IPS-18c (cell line): ENCODE results near the gene NRG3.
"Not testable (repeated sequence)": the region's sequence is repeated elsewhere in the genome, so short reads cannot be mapped to it uniquely, and the experiment has no call there.

Experiments
- H3K4me3 ChIP-seq: 2 replicates; pipeline ENCODE4 v1.7.0; 2013; ENCODE audit warnings: low read depth, mild to moderate bottlenecking, low read length, moderate library complexity; ENCODE audit not compliant: insufficient read depth
- H3K9me3 ChIP-seq: one replicate; pipeline ENCODE4 v1.6.1; 2013; ENCODE audit warnings: mild to moderate bottlenecking, low read length, moderate library complexity; ENCODE audit not compliant: control insufficient read depth, insufficient read depth

NRG3 gene

DNA sequence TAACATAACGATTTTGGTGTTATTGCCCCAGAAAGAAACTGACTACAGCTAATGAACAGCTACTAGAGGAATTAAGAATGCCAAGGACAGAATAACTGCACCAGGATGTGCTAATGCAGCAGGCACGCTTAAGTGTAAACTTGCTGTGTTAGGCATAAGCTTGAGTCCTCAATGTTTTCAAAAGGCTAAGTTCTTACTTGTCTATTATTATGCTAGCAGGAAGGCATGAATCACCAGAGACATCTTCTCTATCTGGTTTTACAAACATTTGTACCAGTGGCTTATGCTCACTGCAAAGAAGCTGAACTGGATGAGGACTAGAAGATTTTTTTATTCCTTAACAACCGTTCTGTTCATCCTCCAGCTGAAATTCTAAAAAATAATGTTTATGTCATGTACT lies 1035.3 kb downstream of the NRG3 start:
- Histone ChIP-seq H3K4me3 (no peak overlapping the region), H3K9me3 (no peaks in the 10 kb centered on the region)

DNA sequence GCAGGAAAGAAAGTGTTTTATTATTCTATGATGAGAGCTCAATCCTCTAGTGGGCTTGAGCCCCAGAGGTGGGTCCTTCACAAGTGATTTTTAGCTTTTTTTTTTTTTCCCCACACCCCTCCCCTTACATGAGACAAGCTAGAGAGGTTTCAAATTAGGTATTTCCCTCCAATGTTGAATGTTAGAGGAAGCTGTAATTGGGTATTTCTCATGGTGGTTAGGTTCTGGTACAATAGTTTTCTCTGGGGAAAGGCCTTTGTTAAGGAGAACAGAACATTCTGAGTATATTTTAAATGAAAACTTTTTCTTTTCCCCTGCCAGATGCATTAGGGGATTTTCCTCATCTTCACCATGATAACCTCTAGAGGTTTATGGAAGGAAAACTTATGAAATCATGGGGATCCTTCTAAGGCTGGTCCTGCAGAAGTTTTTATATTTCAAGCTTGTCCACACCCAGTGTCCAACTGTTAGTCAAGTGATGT lies 1039.7 kb downstream of the NRG3 start:
- Histone ChIP-seq H3K4me3 (no peak overlapping the region), H3K9me3 (no peaks in the 10 kb centered on the region)

DNA sequence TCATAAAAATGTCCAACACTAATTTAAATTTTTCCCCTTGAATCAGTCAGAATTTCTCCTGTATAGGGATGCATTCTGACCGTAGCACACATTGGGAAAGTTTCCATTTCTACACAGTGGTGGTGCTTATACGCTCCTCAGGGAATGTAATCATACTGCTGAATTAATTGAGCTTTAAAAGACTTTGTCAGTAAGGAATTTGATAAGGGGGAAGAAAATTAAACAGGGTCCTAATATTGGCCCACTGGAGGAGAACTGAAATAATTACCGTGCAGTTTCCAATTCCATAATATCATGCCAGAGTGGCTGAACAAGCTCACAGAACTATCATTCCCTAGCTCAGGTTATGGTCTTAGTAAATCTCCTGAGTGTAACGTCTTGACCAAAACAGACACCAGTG lies 1041.9 kb downstream of the NRG3 start:
- Histone ChIP-seq H3K4me3 (no peak overlapping the region), H3K9me3 (no peaks in the 10 kb centered on the region)

DNA sequence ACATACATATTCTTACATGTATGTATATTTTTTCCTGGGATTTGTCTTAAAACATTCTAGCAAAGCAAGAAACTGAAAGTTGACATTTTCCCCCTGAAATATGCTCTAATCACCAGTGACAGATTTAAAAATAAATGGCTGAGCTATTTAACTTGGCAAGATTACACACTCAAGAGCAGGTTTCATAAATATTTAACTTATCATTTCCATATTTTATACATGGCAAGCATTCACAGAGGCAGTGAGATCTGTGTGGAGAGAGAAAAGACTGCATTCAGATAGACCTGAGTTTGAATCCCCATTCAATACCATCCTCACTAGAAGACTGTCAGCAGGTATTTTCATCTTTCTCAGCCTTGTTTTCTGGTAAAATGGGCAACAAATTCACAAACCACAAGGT lies 1043.0 kb downstream of the NRG3 start:
- Histone ChIP-seq H3K4me3 (no peak overlapping the region), H3K9me3 (no peaks in the 10 kb centered on the region)

DNA sequence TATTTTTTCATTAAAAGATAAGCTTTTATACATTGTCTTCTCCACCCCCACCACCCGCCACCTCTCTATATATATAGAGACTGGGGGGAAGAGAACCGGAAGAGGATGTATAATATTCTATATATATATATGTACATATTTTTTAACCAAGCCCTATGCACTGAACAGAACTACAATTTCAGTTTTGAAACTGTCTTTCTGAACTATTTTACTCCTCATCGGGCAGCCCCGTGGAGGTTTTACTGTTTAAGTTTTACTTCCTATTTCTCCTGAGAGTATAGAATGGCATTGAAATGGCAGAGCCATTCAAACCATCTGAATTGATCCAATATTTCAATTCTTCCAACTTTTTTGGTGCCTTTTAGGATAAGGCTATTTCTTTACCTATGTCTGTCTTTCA lies 1047.1 kb downstream of the NRG3 start:
- no peaks in the 10 kb centered on the region for H3K9me3 ChIP-seq
- no peak overlapping the region for H3K4me3 ChIP-seq

DNA sequence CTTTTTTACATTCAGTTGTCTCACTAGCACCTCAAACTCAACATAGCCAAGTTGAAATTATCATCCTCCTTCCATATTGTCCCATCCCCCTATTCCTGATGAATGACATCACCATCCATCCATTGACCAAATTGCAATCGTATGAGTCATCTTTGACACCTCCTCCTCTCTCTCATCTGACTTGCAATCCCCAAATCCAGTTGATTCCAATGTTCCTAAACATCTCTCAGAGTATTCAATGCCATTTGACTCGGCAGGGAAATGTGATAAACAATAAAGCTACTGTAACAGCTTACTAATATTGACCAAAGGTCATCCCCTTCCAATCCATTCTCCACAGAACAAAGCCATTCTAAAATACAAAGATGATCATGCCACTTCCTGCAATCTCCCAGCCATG lies 1047.8 kb downstream of the NRG3 start:
- H3K4me3 ChIP-seq = no peak overlapping the region

DNA sequence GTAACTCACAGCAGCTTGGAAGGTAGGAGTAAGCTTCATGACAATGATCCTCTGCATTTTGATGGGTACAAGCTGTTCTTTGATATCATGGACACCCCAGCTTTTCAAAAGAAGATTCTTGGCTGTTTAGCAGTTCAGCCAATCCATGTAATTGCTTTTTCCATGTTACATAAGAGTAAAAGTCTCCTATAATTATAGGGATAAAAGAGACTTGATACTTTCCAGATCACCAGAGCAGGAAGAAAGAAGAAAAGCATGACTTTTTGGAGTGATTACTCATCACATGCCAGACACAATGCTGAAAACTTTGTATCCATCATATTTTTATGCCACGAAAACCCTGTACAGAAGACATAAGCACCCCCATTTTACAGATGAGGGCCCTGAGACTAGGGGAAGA lies 1049.7 kb downstream of the NRG3 start:
- no peak overlapping the region for H3K4me3 ChIP-seq
- no peaks in the 10 kb centered on the region for H3K9me3 ChIP-seq

More for the DNA sequence above, 1047.8 kb downstream of the NRG3 start:
- no peaks in the 10 kb centered on the region for H3K9me3 ChIP-seq

DNA sequence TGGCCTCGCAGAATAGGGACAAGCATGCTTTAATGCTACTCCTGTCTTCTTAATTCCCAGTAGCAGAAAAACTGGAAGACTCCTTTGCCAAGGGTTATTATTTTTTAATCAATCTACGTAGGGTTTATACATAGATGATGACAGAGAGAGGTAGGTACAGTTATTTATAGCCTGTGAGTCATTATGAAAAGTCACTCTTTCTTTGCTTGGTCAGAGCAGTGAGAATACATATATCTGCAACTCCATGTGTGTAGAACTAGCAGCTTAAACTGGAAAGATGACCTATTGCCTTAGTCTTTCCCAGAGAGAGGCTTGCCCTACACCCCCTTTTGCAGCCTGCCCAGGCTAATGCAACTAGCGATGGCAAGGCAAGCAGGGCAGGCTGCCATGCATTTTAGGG lies 1050.6 kb downstream of the NRG3 start:
- H3K4me3 ChIP-seq = no peak overlapping the region
- H3K9me3 ChIP-seq = no peaks in the 10 kb centered on the region

DNA sequence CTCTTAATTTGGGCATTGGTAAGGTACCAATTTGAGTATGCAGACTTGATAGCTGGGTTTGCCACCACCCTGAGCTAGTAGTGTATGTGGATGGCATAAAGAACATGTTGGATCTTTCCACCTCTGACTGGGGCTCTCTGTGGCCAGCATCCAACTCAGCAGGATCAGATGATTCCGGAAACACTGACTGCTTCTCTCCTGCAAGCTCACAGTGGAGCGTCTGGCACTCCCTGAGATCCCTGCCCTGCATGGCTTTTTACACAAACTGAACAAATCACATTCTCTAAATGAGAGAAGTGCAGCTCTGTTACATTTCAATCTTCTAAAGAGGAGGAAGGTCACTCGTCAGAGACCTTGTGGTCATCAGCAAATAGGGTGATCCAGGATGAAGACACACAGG lies 1057.5 kb downstream of the NRG3 start:
- H3K9me3 ChIP-seq = no peaks in the 10 kb centered on the region
- no peak overlapping the region for H3K4me3 ChIP-seq

DNA sequence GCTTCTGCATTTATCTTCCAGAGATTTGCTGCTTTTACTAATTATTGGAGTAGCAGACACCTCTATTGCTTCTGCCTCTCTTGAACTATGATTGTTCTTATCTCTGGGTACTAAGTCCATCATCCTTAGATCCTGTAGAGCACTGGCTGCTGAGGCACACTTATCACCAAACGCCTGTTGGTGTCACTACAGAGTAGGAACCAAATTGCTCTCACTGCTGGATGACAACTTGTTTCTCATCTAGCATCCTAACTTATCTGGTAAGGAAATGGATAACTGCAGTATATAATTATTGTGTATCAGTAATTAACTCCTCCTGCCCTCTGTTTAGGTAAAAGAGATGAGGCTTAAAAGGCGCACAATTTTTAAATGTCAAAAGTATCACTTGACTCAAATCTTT lies 1059.4 kb downstream of the NRG3 start:
- H3K9me3 ChIP-seq = no peaks in the 10 kb centered on the region
- no peak overlapping the region for H3K4me3 ChIP-seq

DNA sequence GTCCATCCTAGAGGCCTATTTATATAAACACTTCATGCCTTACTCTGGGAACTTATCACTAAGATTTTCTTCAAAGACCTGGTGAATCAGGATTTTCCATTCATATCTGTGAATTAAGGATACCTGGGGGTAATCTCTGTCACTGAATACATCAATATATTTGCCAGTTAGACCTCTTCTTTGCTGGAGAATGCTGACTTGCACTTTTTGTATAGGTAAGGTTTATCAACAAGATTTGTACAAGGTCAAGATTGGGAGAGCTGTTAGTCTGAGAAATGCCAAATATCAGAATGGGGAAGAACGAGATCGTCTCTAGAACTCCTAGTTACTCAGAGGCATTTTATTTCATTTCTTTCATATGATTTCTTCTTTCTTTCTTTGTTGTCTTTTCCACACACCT lies 1060.0 kb downstream of the NRG3 start:
- Histone ChIP-seq H3K4me3 (no peak overlapping the region), H3K9me3 (no peaks in the 10 kb centered on the region)

DNA sequence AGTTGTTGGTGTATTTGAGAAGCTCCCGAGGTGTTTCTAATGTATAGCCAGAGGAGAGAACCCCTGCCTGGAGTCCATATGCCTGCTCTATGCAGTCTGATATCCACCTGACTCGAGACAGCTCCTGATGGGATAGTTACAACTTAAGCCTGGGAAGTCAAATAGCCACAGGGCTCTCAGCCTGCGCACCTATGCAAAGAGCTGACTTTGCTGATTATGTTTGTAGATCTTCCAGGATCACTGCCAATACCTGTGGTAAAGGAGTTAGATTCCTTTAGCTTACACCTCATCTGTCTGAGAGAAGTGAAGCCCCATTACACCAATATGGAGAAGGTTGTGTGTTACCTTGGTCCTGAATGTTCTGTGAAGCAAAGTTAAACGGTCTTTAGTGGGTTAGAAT lies 1063.3 kb downstream of the NRG3 start:
- Histone ChIP-seq H3K9me3 (no peaks in the 10 kb centered on the region), H3K4me3 (no peak overlapping the region)

DNA sequence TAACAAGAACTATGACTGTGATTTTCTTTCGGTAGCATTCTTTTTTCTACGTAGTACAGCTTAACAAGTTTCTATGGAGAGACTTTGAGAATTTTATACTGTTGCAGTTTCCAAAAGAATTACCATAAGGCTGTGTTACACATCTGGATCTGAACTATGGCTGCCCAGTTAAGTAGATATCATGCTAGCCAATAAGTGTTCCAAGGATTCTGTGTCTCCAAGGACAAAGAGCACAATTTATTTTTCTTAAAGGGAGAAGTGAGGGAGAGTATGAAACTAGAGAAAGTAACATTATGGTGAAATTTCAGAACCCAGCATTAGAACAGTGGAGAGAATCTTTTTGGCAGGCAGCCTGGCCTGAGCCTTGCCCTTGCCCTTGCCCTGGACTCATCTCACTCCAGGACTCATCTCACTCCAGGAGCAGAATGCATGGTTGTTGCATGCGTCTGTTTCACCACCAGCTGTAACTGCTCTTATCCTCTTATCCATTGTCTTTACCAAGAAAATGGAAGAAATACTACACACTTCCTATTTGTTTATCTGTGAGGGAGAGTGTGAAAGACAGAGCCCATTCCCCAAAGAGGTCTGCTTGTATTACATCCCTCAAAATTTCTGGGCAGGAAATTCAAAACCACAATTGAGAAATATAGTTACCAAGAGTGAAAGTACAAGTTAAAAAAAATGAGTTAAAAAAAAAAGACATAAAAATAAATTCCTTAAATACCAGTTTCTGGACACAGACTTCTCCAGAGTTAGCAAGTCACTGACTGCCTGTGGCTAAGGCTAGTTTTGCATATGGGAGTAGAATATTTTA lies 1067.5 kb downstream of the NRG3 start:
- Histone ChIP-seq H3K9me3 (peaks cover 5% of the 10 kb centered on the region), H3K4me3 (no peak overlapping the region)

DNA sequence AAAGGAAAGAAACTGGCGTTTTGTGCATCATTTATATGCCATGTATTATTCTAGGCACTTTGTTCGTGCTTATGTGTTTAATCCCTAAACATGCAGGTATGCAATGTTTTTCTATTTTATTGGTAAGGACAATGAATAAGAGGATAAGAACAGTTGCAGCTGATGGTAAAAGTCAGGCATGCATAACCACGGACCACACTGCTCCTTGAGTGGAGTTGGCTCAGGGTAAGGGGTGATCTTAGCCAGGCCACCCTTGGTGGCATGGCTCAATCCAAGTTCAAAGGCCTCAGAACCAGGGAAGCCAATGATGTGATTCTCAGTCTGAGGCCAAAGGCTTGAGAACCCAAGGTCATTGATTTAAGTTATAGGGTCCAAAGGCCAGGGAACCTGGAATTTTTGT lies 1068.1 kb downstream of the NRG3 start:
- Histone ChIP-seq H3K9me3 (peaks cover 5% of the 10 kb centered on the region), H3K4me3 (no peak overlapping the region)

DNA sequence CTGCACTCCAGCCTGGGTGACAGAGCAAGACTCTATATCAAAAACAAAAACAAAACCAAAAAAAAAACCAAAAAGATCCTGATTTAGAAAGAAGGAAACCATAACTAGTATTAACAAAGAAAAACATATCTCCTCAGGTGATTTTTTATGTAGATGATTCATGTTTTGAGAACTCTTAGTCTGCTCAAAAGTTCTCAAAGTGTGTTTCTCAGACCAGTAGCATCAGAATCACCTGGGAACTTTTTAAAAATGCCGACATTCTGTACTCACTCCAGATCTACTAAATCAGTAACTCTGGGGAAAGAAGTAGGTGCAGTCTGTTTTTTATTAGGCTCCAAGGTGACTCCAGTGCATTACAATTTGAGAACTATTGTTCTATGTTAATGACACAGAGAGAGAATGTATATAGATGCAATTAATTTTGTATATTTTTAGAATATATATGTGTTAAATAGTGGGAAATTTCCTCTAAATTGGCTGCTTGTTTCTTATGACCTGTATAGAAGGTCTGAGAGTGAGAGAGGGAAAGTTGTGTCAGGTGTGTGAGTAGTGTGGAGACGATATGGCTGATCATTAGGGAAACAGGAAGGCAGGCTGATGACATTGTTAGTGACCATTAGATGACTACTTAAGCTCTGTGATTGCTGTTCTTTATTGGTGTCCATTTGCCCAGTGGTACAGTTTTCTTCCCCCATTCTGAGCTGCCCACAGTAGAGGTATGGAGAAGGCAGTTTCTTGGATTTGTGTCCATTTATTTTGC lies 1075.0 kb downstream of the NRG3 start:
- H3K4me3 ChIP-seq = no peak overlapping the region

DNA sequence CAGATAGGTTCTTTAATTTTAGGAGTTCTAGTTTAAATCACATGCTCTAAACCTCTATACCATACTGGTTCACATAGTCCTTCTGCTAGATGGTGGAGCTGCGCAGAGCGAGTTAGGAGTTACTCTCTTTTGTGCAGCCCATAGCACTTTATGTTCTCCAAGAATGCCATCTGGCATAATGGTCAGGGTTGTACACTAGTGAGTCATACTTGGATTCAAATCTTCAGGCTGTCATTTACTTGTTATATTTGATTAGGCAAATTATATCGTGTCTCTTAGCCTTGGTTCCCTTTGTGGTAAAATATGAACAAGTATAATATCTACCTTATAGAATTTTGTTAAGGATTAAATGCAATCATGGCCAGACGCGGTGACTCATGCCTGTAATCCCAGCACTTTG lies 1078.3 kb downstream of the NRG3 start:
- Histone ChIP-seq H3K4me3 (no peak overlapping the region), H3K9me3 (no peaks in the 10 kb centered on the region)

More for the DNA sequence above, 1075.0 kb downstream of the NRG3 start:
- peaks cover 5% of the 10 kb centered on the region for H3K9me3 ChIP-seq

DNA sequence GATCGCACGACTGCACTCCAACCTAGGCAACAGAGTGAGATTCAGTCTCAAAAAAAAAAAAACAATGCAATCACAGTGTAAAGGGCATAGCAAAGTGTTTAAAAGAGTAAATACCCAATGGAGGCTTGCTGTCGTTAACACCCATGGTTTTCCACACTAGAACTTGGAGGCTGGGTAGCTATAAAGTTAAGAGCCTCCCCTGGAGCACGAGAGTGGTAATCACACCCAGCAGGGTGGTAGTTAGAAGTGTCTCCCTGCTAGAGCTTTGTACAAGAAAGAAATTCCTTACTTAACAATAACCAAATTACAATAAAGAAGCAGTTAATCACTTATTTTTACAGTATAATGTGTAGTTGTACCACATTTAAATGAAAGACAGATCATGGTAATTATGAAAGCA lies 1078.9 kb downstream of the NRG3 start:
- no peak overlapping the region for H3K4me3 ChIP-seq
- no peaks in the 10 kb centered on the region for H3K9me3 ChIP-seq

DNA sequence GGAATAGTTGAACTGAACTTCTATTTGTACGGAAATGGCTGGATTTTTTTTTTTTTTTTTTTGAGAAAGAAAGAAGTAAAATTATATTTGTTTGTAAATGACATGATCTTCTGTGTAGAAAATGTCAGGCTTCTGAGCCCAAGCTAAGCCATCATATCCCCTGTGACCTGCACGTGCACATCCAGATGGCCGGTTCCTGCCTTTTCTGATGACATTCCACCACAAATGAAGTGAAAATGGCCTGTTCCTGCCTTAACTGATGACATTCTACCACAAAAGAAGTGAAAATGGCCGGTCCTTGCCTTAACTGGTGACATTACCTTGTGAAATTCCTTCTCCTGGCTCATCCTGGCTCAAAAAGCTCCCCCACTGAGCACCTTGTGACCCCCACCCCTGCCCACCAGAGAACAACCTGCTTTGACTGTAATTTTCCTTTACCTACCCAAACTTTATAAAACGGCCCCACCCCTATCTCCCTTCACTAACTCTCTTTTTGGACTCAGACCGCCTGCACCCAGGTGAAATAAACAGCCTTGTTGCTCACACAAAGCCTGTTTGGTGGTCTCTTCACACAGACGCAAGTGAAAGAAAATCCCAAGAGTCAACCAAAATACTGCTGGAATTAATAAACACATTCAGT lies 1085.5 kb downstream of the NRG3 start:
- not testable (repeated sequence) for H3K9me3 ChIP-seq, H3K4me3 ChIP-seq
